ENCODE results near the gene USP48. TPM values are rescaled to one million over a fixed set of nuclear protein-coding genes. Genes with fewer than 3 reads are reported as not detected.

Gene USP48
- total and polyA plus RNA-seq, 2 donors (not counting 1 experiment from before 2014, with no cell fraction given), result 34.1 to 45.6 TPM

DNA sequence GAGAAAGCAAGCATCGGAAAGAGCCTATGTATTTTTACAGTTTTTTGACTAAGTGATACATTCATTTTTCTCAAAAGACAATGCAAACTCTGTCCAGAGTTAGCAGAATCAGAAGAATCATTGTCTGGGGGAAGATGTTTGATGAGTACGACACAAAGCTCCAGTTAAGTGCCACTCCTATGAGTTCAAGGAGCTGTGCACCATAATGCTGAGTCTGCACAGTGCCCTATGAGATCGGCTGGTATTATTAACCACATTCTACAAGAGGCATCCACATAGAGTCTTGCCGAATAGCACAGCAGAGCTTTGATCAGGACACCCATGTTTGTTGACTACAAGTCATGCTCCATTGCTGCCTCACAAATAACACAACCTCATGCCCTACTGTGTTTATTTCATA lies 58.9 kb downstream of the USP48 start:
- no peak overlapping the region for H3K4me3 ChIP-seq (replicated peaks in 1 of 4; ENCODE audit: control extremely low read depth in 1 of 4, insufficient read depth in 1 of 4, low read depth in 3 of 4, low read length in 4 of 4)
- no peak overlapping the region for H3K27ac ChIP-seq (ENCODE audit: insufficient read depth, low read length)
- H3K9me3 ChIP-seq (ENCODE audit: control insufficient read depth, insufficient read depth, low read depth, low read length), result no peaks in the 10 kb centered on the region
- DNase-seq (ENCODE audit: low read depth in 2 of 2), result no peak
- H3K4me1 ChIP-seq (ENCODE audit: control insufficient read depth, extremely low read depth, insufficient read depth, low read length), result no peaks in the 10 kb centered on the region
- H4K20me1 ChIP-seq (ENCODE audit: control insufficient read depth, extremely low read depth, insufficient read depth, low read length), result no peaks in the 10 kb centered on the region
- no peaks in the 10 kb centered on the region for H3K27me3 ChIP-seq (ENCODE audit: control insufficient read depth, insufficient read depth, low read length)
- H3K9ac ChIP-seq (ENCODE audit: insufficient read depth, low read length), result no peak overlapping the region
- no peak overlapping the region for H2AFZ ChIP-seq (ENCODE audit: low read length)
- TF ChIP-seq, protein P1, sequence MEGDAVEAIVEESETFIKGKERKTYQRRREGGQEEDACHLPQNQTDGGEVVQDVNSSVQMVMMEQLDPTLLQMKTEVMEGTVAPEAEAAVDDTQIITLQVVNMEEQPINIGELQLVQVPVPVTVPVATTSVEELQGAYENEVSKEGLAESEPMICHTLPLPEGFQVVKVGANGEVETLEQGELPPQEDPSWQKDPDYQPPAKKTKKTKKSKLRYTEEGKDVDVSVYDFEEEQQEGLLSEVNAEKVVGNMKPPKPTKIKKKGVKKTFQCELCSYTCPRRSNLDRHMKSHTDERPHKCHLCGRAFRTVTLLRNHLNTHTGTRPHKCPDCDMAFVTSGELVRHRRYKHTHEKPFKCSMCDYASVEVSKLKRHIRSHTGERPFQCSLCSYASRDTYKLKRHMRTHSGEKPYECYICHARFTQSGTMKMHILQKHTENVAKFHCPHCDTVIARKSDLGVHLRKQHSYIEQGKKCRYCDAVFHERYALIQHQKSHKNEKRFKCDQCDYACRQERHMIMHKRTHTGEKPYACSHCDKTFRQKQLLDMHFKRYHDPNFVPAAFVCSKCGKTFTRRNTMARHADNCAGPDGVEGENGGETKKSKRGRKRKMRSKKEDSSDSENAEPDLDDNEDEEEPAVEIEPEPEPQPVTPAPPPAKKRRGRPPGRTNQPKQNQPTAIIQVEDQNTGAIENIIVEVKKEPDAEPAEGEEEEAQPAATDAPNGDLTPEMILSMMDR (conservative IDR thresholded peaks at IDR 0.05 in 1 of 2, IDR thresholded peaks at IDR 0.05 in 1 of 2; ENCODE audit: low read depth in 1 of 2, low read length in 2 of 2), result no peak
- no peak for TF ChIP-seq EZH2 (IDR thresholded peaks at IDR 0.05; ENCODE audit: low read length, missing control alignments)
- H3K4me2 ChIP-seq (ENCODE audit: extremely low read depth, insufficient read depth, low read length), result no peak overlapping the region
- peaks cover 9% of the 10 kb centered on the region for H3K36me3 ChIP-seq (ENCODE audit: control insufficient read depth, insufficient read depth, low read length)
- H3K79me2 ChIP-seq (ENCODE audit: control insufficient read depth, insufficient read depth, low read length), result no peaks in the 10 kb centered on the region

DNA sequence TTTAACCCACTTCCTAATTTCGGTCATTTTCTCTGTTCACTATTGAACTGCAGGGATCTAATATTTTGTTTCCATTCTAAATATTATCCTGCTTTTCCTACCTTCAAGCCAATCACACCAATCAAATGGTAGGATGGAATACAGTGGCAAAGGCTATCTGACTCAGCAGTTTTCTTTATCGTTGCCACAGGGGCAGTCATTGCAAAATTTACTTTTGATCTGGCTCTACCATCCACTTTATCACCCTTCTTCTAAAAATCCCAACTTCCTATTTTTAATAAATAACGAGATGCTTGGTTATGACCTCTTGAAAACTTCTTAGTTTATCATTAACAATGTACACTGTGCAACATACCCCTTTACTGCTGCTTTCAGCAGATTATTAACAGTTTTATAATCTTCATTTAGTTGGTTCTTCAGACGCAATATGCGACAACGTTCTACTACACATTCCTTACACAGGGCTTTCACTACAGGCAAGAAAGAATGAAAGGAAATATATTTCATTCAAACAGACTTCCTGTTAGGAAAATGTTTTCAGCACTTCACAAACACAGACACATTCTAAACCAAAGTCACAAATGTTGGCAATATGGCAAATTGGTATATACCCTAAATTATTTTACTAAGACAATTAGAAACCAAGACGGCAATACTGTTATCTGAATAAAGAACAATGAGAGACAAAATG lies 61.5 kb downstream of the USP48 start:
- H3K4me3 ChIP-seq (replicated peaks in 1 of 4; ENCODE audit: control extremely low read depth in 1 of 4, insufficient read depth in 1 of 4, low read depth in 3 of 4, low read length in 4 of 4), result no peak overlapping the region
- no peak overlapping the region for H2AFZ ChIP-seq (ENCODE audit: low read length)
- H3K36me3 ChIP-seq (ENCODE audit: control insufficient read depth, insufficient read depth, low read length), result peaks cover 5% of the 10 kb centered on the region
- no peaks in the 10 kb centered on the region for H3K27me3 ChIP-seq (ENCODE audit: control insufficient read depth, insufficient read depth, low read length)
- H3K9ac ChIP-seq (ENCODE audit: insufficient read depth, low read length), result no peak overlapping the region
- H3K27ac ChIP-seq (ENCODE audit: insufficient read depth, low read length), result no peak overlapping the region
- TF ChIP-seq, protein P1 (conservative IDR thresholded peaks at IDR 0.05 in 1 of 2, IDR thresholded peaks at IDR 0.05 in 1 of 2; ENCODE audit: low read depth in 1 of 2, low read length in 2 of 2), result no peak
- TF ChIP-seq EZH2 (IDR thresholded peaks at IDR 0.05; ENCODE audit: low read length, missing control alignments), result no peak
- DNase-seq (ENCODE audit: low read depth in 2 of 2), result no peak
- H3K79me2 ChIP-seq (ENCODE audit: control insufficient read depth, insufficient read depth, low read length), result no peaks in the 10 kb centered on the region
- no peak overlapping the region for H3K4me2 ChIP-seq (ENCODE audit: extremely low read depth, insufficient read depth, low read length)
- H4K20me1 ChIP-seq (ENCODE audit: control insufficient read depth, extremely low read depth, insufficient read depth, low read length), result no peaks in the 10 kb centered on the region
- no peaks in the 10 kb centered on the region for H3K4me1 ChIP-seq (ENCODE audit: control insufficient read depth, extremely low read depth, insufficient read depth, low read length)
- H3K9me3 ChIP-seq (ENCODE audit: control insufficient read depth, insufficient read depth, low read depth, low read length), result no peaks in the 10 kb centered on the region

- H3K4me1 ChIP-seq (ENCODE audit: control insufficient read depth, extremely low read depth, insufficient read depth, low read length), result no peaks in the 10 kb centered on the region
- no peak overlapping the region for H3K4me3 ChIP-seq (replicated peaks in 1 of 4; ENCODE audit: control extremely low read depth in 1 of 4, insufficient read depth in 1 of 4, low read depth in 3 of 4, low read length in 4 of 4)
- no peak overlapping the region for H3K9ac ChIP-seq (ENCODE audit: insufficient read depth, low read length)
- H3K36me3 ChIP-seq (ENCODE audit: control insufficient read depth, insufficient read depth, low read length), result peaks cover 6% of the 10 kb centered on the region
- H3K4me2 ChIP-seq (ENCODE audit: extremely low read depth, insufficient read depth, low read length), result no peak overlapping the region
- H2AFZ ChIP-seq (ENCODE audit: low read length), result no peak overlapping the region
- H3K27me3 ChIP-seq (ENCODE audit: control insufficient read depth, insufficient read depth, low read length), result no peaks in the 10 kb centered on the region
- no peaks in the 10 kb centered on the region for H3K79me2 ChIP-seq (ENCODE audit: control insufficient read depth, insufficient read depth, low read length)
- no peak overlapping the region for H3K27ac ChIP-seq (ENCODE audit: insufficient read depth, low read length)
- no peaks in the 10 kb centered on the region for H4K20me1 ChIP-seq (ENCODE audit: control insufficient read depth, extremely low read depth, insufficient read depth, low read length)
- DNase-seq (ENCODE audit: low read depth in 2 of 2), result no peak
- no peak for TF ChIP-seq EZH2 (IDR thresholded peaks at IDR 0.05; ENCODE audit: low read length, missing control alignments)
- TF ChIP-seq, protein P1 (conservative IDR thresholded peaks at IDR 0.05 in 1 of 2, IDR thresholded peaks at IDR 0.05 in 1 of 2; ENCODE audit: low read depth in 1 of 2, low read length in 2 of 2), result no peak
- no peaks in the 10 kb centered on the region for H3K9me3 ChIP-seq (ENCODE audit: control insufficient read depth, insufficient read depth, low read depth, low read length)
Measured at GRCh38 chr1:21716169-21716568, 66.8 kb downstream of the USP48 start.
